ENCODE results near the gene MAP1B. TPM values are rescaled to one million over a fixed set of nuclear protein-coding genes. Genes with fewer than 3 reads are reported as not detected.

MAP1B gene
- polyA plus RNA-seq, 1 donor from 2014 or later = 234 TPM

GRCh38 chr5:72156946-72157624 lies 49.8 kb downstream of the MAP1B start:
- Histone ChIP-seq H3K79me2 (replicated peaks; ENCODE audit: insufficient read depth, low read length) (peaks cover 96% of the 10 kb centered on the region), H3K4me3 (ENCODE audit: low read length) (no peak overlapping the region), H3K36me3 (ENCODE audit: insufficient read depth, low read length) (no peaks in the 10 kb centered on the region), H3K4me2 (ENCODE audit: low read length) (no peak overlapping the region), H4K20me1 (ENCODE audit: insufficient read depth) (peaks cover 96% of the 10 kb centered on the region), H3K9ac (ENCODE audit: low read length) (no peak overlapping the region), H2AFZ (ENCODE audit: low read depth, low read length) (no peak overlapping the region), H3K27me3 (ENCODE audit: insufficient read depth, low read depth, low read length) (no peaks in the 10 kb centered on the region), H3K9me2 (ENCODE audit: insufficient read depth, low read length) (no peaks in the 10 kb centered on the region), H3K27ac (ENCODE audit: low read length) (no peak overlapping the region), H3K9me3 (ENCODE audit: low read length) (no peaks in the 10 kb centered on the region), H3F3A (ENCODE audit: insufficient read depth, low read length, poor library complexity, severe bottlenecking) (peaks cover 9% of the 10 kb centered on the region)
- TF ChIP-seq POLR2AphosphoS5 (IDR thresholded peaks at IDR 0.05) (no peak), MXI1 (conservative IDR thresholded peaks at IDR 0.05; ENCODE audit: poor library complexity, severe bottlenecking) (no peak), SMC3 (conservative IDR thresholded peaks at IDR 0.05; ENCODE audit: poor library complexity) (no peak), RAD21 (conservative IDR thresholded peaks at IDR 0.05) (no peak), EP300 (conservative IDR thresholded peaks at IDR 0.05; ENCODE audit: poor library complexity, severe bottlenecking) (no peak), REST (IDR thresholded peaks at IDR 0.05; ENCODE audit: borderline replicate concordance) (no peak), TAF1 (IDR thresholded peaks at IDR 0.05; ENCODE audit: low read depth) (no peak), EZH2 (IDR thresholded peaks at IDR 0.05; ENCODE audit: borderline replicate concordance, insufficient read depth, low read length, poor library complexity, severe bottlenecking) (no peak)
- TF ChIP-seq, protein P1, sequence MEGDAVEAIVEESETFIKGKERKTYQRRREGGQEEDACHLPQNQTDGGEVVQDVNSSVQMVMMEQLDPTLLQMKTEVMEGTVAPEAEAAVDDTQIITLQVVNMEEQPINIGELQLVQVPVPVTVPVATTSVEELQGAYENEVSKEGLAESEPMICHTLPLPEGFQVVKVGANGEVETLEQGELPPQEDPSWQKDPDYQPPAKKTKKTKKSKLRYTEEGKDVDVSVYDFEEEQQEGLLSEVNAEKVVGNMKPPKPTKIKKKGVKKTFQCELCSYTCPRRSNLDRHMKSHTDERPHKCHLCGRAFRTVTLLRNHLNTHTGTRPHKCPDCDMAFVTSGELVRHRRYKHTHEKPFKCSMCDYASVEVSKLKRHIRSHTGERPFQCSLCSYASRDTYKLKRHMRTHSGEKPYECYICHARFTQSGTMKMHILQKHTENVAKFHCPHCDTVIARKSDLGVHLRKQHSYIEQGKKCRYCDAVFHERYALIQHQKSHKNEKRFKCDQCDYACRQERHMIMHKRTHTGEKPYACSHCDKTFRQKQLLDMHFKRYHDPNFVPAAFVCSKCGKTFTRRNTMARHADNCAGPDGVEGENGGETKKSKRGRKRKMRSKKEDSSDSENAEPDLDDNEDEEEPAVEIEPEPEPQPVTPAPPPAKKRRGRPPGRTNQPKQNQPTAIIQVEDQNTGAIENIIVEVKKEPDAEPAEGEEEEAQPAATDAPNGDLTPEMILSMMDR (IDR thresholded peaks at IDR 0.05; ENCODE audit: poor library complexity, severe bottlenecking) = no peak

- Histone ChIP-seq H3K27me3 (ENCODE audit: insufficient read depth, low read depth, low read length) (no peaks in the 10 kb centered on the region), H3K79me2 (replicated peaks; ENCODE audit: insufficient read depth, low read length) (peaks cover 96% of the 10 kb centered on the region), H4K20me1 (ENCODE audit: insufficient read depth) (peaks cover 96% of the 10 kb centered on the region), H3K9me2 (ENCODE audit: insufficient read depth, low read length) (no peaks in the 10 kb centered on the region), H3F3A (ENCODE audit: insufficient read depth, low read length, poor library complexity, severe bottlenecking) (peaks cover 11% of the 10 kb centered on the region), H3K9me3 (ENCODE audit: low read length) (no peaks in the 10 kb centered on the region), H2AFZ (ENCODE audit: low read depth, low read length) (no peak overlapping the region), H3K9ac (ENCODE audit: low read length) (no peak overlapping the region), H3K4me3 (ENCODE audit: low read length) (no peak overlapping the region), H3K27ac (ENCODE audit: low read length) (no peak overlapping the region), H3K36me3 (ENCODE audit: insufficient read depth, low read length) (no peaks in the 10 kb centered on the region), H3K4me2 (ENCODE audit: low read length) (no peak overlapping the region)
- TF ChIP-seq EZH2 (IDR thresholded peaks at IDR 0.05; ENCODE audit: borderline replicate concordance, insufficient read depth, low read length, poor library complexity, severe bottlenecking) = no peak
- TF ChIP-seq, protein P1 (IDR thresholded peaks at IDR 0.05; ENCODE audit: poor library complexity, severe bottlenecking) = no peak
- TF ChIP-seq REST (IDR thresholded peaks at IDR 0.05; ENCODE audit: borderline replicate concordance) = no peak
- TF ChIP-seq POLR2AphosphoS5 (IDR thresholded peaks at IDR 0.05) = no peak
These were observed 50.3 kb downstream of the MAP1B start for GRCh38 chr5:72157625-72157962.
